LNCaP clone FGC (cell line): Measurements from ENCODE around the gene BRIX1.
A peak's percentile ranks its signal among the peaks of the same experiment; 100 is the strongest.

Experiments
- DNase-seq: peaks from one replicate; pipeline ENCODE4 v3.0.0-alpha.2; 2011; ENCODE audit warnings: low read depth
- H3K4me3 ChIP-seq: 2 replicates; pipeline ENCODE4 v1.5.1; 2011; ENCODE audit warnings: mild to moderate bottlenecking, low read depth, low read length, control low read depth
- TF ChIP-seq, protein P1 (sequence below): IDR thresholded peaks from 2 replicates; pipeline ENCODE4 v1.5.1; 2012; ENCODE audit warnings: mild to moderate bottlenecking; ENCODE audit not compliant: control insufficient read depth, insufficient read depth; ENCODE audit errors: extremely low read depth

Gene BRIX1

GRCh38 chr5:34895641-34896419 lies 19.7 kb upstream of the BRIX1 start:
- no peak for DNase-seq
- TF ChIP-seq, protein P1, sequence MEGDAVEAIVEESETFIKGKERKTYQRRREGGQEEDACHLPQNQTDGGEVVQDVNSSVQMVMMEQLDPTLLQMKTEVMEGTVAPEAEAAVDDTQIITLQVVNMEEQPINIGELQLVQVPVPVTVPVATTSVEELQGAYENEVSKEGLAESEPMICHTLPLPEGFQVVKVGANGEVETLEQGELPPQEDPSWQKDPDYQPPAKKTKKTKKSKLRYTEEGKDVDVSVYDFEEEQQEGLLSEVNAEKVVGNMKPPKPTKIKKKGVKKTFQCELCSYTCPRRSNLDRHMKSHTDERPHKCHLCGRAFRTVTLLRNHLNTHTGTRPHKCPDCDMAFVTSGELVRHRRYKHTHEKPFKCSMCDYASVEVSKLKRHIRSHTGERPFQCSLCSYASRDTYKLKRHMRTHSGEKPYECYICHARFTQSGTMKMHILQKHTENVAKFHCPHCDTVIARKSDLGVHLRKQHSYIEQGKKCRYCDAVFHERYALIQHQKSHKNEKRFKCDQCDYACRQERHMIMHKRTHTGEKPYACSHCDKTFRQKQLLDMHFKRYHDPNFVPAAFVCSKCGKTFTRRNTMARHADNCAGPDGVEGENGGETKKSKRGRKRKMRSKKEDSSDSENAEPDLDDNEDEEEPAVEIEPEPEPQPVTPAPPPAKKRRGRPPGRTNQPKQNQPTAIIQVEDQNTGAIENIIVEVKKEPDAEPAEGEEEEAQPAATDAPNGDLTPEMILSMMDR, result no peak
- no peak overlapping the region for H3K4me3 ChIP-seq

- no peak overlapping the region for H3K4me3 ChIP-seq
- TF ChIP-seq, protein P1, result no peak
- DNase-seq, result no peak
Measured at GRCh38 chr5:34897646-34898045, 17.9 kb upstream of the BRIX1 start.

GRCh38 chr5:34898258-34898895 lies 17.1 kb upstream of the BRIX1 start:
- TF ChIP-seq, protein P1, result peak; percentile 85
- H3K4me3 ChIP-seq, result no peak overlapping the region

DNA sequence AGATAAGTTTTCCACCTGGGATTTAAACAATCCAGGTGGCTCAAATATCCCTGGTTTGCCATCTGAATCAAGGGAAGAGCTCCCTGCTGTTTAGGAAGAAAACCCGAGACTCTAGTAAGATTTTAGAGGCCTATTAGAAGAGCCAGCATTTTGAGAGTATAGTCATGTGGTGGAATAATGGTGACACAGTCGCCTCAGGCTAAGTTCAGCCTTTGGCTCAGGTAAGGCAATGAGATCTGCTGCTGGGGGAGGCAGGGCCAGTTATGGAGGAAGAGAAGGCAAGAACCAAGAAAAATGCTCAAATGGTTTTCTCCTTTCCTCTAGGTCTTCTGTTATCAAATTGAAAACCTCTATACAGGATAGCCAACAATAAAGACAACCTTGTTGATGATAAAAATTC lies 16.4 kb upstream of the BRIX1 start:
- no peak for DNase-seq
- H3K4me3 ChIP-seq, result no peak overlapping the region
- TF ChIP-seq, protein P1, result no peak

More at GRCh38 chr5:34898258-34898895, 17.1 kb upstream of the BRIX1 start:
- no peak for DNase-seq

GRCh38 chr5:34900652-34901051 lies 14.9 kb upstream of the BRIX1 start:
- TF ChIP-seq, protein P1, result no peak
- DNase-seq, result no peak

DNA sequence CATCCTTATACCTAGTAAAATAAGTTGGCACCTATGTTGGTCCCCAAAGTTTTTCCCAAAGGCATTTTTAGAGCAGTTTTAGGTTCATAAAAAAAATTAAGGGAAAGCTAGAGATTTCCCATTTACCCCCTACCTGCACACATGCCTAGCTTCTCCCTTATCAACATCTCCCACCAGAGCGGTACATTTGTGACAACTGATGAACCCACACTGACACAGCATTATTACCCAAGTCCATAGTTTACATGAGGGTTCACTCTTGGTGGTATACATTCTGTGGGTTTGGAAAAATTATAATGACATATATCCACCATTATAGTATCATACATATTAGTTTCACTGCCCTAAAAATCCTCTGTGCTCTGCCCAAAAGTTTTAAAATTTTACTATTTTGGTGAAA lies 12.3 kb upstream of the BRIX1 start:
- TF ChIP-seq, protein P1, result no peak
- DNase-seq, result no peak
- no peak overlapping the region for H3K4me3 ChIP-seq

More at GRCh38 chr5:34900652-34901051, 14.9 kb upstream of the BRIX1 start:
- H3K4me3 ChIP-seq, result no peak overlapping the region
